Measurements from ENCODE around the gene DNPEP.
A peak's percentile ranks its signal among the peaks of the same experiment; 100 is the strongest.

Gene DNPEP

DNA sequence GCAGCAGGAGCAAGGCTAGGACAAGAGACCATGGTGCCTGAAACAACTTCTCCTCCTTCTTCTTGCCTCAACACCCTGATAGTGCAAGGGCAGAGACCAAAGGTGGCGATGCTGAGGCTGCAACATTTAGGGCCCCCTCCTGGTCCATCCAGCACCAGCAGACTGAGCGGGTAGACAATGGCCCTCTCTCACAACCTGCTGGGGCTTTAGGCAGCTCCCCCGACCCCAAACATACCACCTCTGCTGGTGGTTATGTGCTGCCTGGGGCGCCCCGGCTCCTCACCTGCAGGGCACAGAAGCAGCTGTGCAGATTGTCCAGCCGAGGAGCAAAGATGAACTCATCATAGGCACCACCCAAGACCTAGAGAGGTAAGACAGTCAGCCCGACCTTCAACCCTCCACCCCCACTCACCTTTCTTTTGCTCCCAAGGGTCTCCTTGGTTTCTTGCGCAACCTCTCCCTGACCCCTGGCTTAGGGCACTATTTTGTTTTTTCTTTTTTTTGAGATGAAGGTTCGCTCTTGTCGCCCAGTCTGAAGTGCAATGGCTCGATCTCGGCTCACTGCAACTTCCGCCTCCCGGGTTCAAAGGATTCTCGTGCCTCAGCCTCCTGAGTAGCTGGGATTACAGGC, 3.5 kb downstream of the DNPEP start:
- TF ChIP-seq, protein P1, sequence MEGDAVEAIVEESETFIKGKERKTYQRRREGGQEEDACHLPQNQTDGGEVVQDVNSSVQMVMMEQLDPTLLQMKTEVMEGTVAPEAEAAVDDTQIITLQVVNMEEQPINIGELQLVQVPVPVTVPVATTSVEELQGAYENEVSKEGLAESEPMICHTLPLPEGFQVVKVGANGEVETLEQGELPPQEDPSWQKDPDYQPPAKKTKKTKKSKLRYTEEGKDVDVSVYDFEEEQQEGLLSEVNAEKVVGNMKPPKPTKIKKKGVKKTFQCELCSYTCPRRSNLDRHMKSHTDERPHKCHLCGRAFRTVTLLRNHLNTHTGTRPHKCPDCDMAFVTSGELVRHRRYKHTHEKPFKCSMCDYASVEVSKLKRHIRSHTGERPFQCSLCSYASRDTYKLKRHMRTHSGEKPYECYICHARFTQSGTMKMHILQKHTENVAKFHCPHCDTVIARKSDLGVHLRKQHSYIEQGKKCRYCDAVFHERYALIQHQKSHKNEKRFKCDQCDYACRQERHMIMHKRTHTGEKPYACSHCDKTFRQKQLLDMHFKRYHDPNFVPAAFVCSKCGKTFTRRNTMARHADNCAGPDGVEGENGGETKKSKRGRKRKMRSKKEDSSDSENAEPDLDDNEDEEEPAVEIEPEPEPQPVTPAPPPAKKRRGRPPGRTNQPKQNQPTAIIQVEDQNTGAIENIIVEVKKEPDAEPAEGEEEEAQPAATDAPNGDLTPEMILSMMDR (IDR thresholded peaks at IDR 0.05; ENCODE audit: low read depth, low read length): no peak
- no peak for DNase-seq (ENCODE audit: low read depth, low spot score)
- no peak overlapping the region for H3K4me3 ChIP-seq (ENCODE audit: low read depth, low read length)
- in situ Hi-C loops (cut with HindIII; ENCODE audit: low sequenced_read_pairs): no loop called here

DNA sequence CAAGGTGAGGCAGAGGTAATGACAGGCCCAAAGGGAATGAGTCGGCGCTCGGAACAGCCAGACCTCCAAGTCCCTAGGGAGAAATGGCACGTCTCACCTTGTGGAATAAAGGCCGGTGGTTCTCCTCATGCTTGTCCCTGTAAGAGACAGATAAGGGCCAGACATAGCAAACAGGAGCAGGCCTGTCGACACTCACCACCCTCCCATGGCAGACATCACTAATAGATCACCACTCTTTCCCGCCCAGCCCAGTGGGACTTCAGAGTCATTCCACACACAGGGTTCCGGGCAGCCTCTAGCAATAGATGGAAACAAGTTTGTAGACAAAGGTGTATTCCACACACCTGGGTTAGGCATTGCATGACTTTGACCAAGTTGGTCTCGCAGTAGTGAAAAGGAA, 6.3 kb downstream of the DNPEP start:
- no peak overlapping the region for H3K4me3 ChIP-seq (ENCODE audit: low read depth, low read length)
- in situ Hi-C loops (cut with HindIII; ENCODE audit: low sequenced_read_pairs): no loop called here
- no peak for DNase-seq (ENCODE audit: low read depth, low spot score)
- TF ChIP-seq, protein P1 (IDR thresholded peaks at IDR 0.05; ENCODE audit: low read depth, low read length): no peak

DNA sequence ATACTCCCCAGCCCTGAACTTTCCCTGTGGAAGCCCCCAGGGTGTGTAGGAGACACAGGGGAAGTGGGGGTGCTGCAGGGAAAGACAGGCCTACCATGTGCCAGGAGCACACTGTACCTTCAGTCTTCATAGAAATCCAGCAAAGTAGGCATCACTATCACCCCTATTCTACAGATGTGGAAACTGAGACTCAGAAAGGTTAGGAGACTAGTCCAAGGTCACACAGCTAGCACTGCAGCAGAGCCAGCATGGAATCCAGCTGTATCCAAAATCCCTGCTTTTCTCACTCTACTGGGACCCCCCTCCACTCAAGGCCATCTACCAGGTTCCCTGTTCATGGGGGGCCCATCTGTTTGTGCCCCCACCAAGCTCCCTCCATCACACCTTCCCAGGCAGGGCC, 6.8 kb downstream of the DNPEP start:
- no peak overlapping the region for H3K4me3 ChIP-seq (ENCODE audit: low read depth, low read length)
- in situ Hi-C loops (cut with HindIII; ENCODE audit: low sequenced_read_pairs): no loop called here
- no peak for DNase-seq (ENCODE audit: low read depth, low spot score)
- TF ChIP-seq, protein P1 (IDR thresholded peaks at IDR 0.05; ENCODE audit: low read depth, low read length): no peak

DNA sequence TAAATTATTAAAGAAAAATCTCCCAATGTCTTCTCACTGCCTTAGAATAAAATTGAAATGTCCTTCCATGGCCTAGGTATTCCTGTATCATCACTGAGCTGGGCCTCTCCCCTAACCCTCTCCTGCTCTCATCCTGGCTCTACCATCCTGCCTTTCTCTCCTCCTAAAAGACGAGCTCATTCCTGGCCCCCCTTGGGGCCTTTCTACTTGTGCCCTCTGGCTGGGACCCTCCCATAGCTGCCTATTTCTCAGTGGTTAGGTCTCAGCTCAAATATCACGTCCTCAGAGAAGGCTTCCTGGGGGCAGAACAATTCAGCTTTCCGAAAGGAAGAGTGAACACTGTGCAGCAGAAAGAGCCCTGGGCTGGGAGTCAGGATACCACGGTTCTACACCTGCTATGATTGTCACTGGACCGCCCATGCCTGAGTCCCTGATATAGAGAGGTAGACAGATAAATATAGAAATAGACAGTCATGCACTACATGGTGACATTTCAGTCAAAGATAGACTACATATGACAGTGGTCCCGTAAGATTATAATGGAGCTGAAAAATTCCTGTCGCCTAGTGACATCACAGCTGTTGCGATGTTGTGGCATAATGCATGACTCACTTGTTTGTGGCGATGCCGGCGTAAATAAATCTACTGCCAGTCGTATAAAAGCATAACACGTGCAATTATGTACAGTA, 9.4 kb downstream of the DNPEP start:
- TF ChIP-seq, protein P1 (IDR thresholded peaks at IDR 0.05; ENCODE audit: low read depth, low read length): no peak
- in situ Hi-C loops (cut with HindIII; ENCODE audit: low sequenced_read_pairs): no loop called here
- H3K4me3 ChIP-seq (ENCODE audit: low read depth, low read length): no peak overlapping the region
- DNase-seq (ENCODE audit: low read depth, low spot score): no peak

DNA sequence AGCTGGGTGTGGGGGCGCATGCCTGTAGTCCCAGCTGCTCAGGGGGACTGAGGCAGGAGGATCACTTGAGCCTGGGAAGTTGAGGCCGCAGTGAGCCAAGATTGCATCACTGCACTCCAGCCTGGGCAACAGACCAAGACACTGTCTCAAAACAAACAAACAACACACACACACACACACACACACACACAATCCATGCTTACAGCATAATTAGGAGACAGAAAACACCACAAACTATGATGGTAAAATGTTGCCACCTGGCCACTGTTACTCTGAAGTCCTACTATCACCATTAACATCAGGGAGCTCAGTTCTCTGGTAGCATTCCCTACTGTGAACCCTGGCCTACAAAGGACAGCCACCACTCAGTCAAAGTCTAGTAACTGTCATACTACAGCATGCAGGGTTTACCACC, 18.3 kb downstream of the DNPEP start:
- in situ Hi-C loops (cut with HindIII; ENCODE audit: low sequenced_read_pairs): no loop called here
- no peak overlapping the region for H3K4me3 ChIP-seq (ENCODE audit: low read depth, low read length)
- TF ChIP-seq, protein P1 (IDR thresholded peaks at IDR 0.05; ENCODE audit: low read depth, low read length): no peak
- DNase-seq (ENCODE audit: low read depth, low spot score): peak; percentile 48

DNA sequence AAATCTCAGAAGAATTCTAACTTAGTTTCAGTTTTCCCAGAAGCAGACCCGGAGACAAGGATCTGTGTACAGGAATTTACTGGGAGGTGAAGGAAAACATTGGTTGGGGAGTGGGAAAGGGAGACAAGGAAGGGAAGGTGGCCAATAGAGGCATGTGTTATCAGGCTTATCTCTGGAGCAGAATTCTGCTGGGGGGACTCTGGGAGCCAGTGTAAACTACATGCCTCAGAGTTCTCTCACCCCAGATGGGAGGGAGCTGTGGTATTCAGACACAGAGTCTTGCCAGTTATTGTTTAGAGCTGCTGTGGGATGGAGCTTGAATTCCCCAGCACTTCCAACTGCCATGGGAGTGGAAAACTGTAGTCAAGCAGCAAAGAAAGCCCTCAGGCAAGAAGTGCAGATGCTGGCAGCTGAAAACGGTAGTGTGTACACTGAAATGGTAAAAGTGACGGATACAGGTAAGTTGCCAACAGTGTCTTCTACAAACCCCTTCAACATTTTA, 19.0 kb downstream of the DNPEP start:
- TF ChIP-seq, protein P1 (IDR thresholded peaks at IDR 0.05; ENCODE audit: low read depth, low read length): no peak
- DNase-seq (ENCODE audit: low read depth, low spot score): peak; percentile 71
- in situ Hi-C loops (cut with HindIII; ENCODE audit: low sequenced_read_pairs): no loop called here
- H3K4me3 ChIP-seq (ENCODE audit: low read depth, low read length): no peak overlapping the region
